Activated CD8-positive, alpha-beta T cell treated with anti-CD3 and anti-CD28 coated beads, Interleukin-2, amount 10 ng/mL, durations not matched to agents 7 days and 5 days (primary cell): ENCODE data around the gene PHKA2. TPM values are rescaled to one million over a fixed set of nuclear protein-coding genes. Genes with fewer than 3 reads are reported as not detected.
"Not testable (repeated sequence)": the region's sequence is repeated elsewhere in the genome, so short reads cannot be mapped to it uniquely, and the experiment has no call there.

Experiments used
- ATAC-seq: fragments of 150-1000 bp; cut with Tn5 transposase; one replicate; pipeline ENCODE4 v1.10.0; 2021; ENCODE audit warnings: moderate library complexity
- CTCF ChIA-PET: fragments of 350-600 bp; sonication (Branson Sonifier 250); formaldehyde crosslinking; loops from one replicate; lab custom pipeline; 2021; ENCODE audit warnings: antibody characterized with exemption; lab: Charles Lee
- POLR2A ChIA-PET: fragments of 350-600 bp; sonication (Branson Sonifier 250); formaldehyde crosslinking; loops from one replicate; lab custom pipeline; 2021; ENCODE audit warnings: antibody characterized with exemption; lab: Charles Lee
- DNase-seq: peaks from one replicate; pipeline ENCODE4 v3.0.0-alpha.2; 2020
- H3K27ac Mint-ChIP-seq: one replicate; pipeline ENCODE4 v1.8.0; 2021; ENCODE audit warnings: mild to moderate bottlenecking, mixed read lengths
- H3K27me3 Mint-ChIP-seq: one replicate; pipeline ENCODE4 v1.8.0; 2021; ENCODE audit warnings: low read depth, mixed read lengths
- H3K36me3 Mint-ChIP-seq: one replicate; pipeline ENCODE4 v1.8.0; 2021; ENCODE audit warnings: low read depth, mixed read lengths
- H3K4me1 Mint-ChIP-seq: one replicate; pipeline ENCODE4 v1.8.0; 2021; ENCODE audit warnings: low read depth, mixed read lengths
- H3K4me3 Mint-ChIP-seq: one replicate; pipeline ENCODE4 v1.8.0; 2021; ENCODE audit warnings: mild to moderate bottlenecking, mixed read lengths
- H3K9me3 Mint-ChIP-seq: one replicate; pipeline ENCODE4 v1.8.0; 2022; ENCODE audit warnings: mixed read lengths; ENCODE audit not compliant: insufficient read depth
- total RNA-seq, 2 experiments: library from RNA; stranded (reverse); gene quantifications; one replicate each; pipeline ENCODE4 v1.2.3, GENCODE V29; 2021

PHKA2 gene
- total RNA-seq: 10 to 100 TPM; 21.7 to 23.6 TPM

GRCh38 chrX:18983666-18984380 lies at the start of gene PHKA2:
PHKA2 (minus strand) TSS chrX:18984114; CDS start chrX:18983932, 182 bp downstream.
- Mint-ChIP-seq H3K27ac (peak within 1 kb of the TSS; percentile 91), H3K4me3 (peak within 1 kb of the TSS; percentile 85), H3K27me3 (no peaks in the 10 kb centered on the region), H3K9me3 (no peaks in the 10 kb centered on the region), H3K36me3 (no peaks in the 10 kb centered on the region), H3K4me1 (peaks cover 19% of the 10 kb centered on the region)
- ATAC-seq (peak; percentile 62), DNase-seq (no peak)
- ChIA-PET POLR2A (no interaction called here), CTCF (no interaction called here)

- CTCF ChIA-PET: no interaction called here
- Mint-ChIP-seq H3K4me3 (no peak overlapping the region), H3K27me3 (no peaks in the 10 kb centered on the region)
Observed at GRCh38 chrX:19030805-19031204, 46.9 kb upstream of the PHKA2 start.

GRCh38 chrX:19028560-19028959 lies 44.6 kb upstream of the PHKA2 start:
- no peaks in the 10 kb centered on the region for H3K36me3 Mint-ChIP-seq
- ChIA-PET POLR2A (no interaction called here), CTCF (no interaction called here)
- DNase-seq (no peak), ATAC-seq (no peak)
- H3K27me3 Mint-ChIP-seq: no peaks in the 10 kb centered on the region
- no peaks in the 10 kb centered on the region for H3K9me3 Mint-ChIP-seq
- no peaks in the 10 kb centered on the region for H3K4me1 Mint-ChIP-seq
- H3K4me3 Mint-ChIP-seq: no peak overlapping the region
- no peak overlapping the region for H3K27ac Mint-ChIP-seq

More at GRCh38 chrX:19030805-19031204, 46.9 kb upstream of the PHKA2 start:
- Mint-ChIP-seq H3K4me1 (no peaks in the 10 kb centered on the region), H3K27ac (no peak overlapping the region), H3K9me3 (no peaks in the 10 kb centered on the region), H3K36me3 (no peaks in the 10 kb centered on the region)
- ATAC-seq: no peak
- POLR2A ChIA-PET: no interaction called here
- DNase-seq: no peak

- ATAC-seq (no peak), DNase-seq (no peak)
- POLR2A ChIA-PET: no interaction called here
- CTCF ChIA-PET: no interaction called here
- Mint-ChIP-seq H3K9me3 (no peaks in the 10 kb centered on the region), H3K36me3 (no peaks in the 10 kb centered on the region), H3K4me3 (no peak overlapping the region), H3K27me3 (no peaks in the 10 kb centered on the region), H3K4me1 (no peaks in the 10 kb centered on the region), H3K27ac (no peak overlapping the region)
Observed at GRCh38 chrX:19024366-19024765, 40.5 kb upstream of the PHKA2 start.

GRCh38 chrX:19019996-19020395 lies 36.1 kb upstream of the PHKA2 start:
- H3K9me3 Mint-ChIP-seq: no peaks in the 10 kb centered on the region
- ChIA-PET CTCF (no interaction called here), POLR2A (no interaction called here)
- no peaks in the 10 kb centered on the region for H3K36me3 Mint-ChIP-seq
- no peak overlapping the region for H3K4me3 Mint-ChIP-seq
- ATAC-seq (no peak), DNase-seq (no peak)
- H3K27me3 Mint-ChIP-seq: no peaks in the 10 kb centered on the region
- H3K27ac Mint-ChIP-seq: no peak overlapping the region
- H3K4me1 Mint-ChIP-seq: no peaks in the 10 kb centered on the region

GRCh38 chrX:19017271-19017670 lies 33.4 kb upstream of the PHKA2 start:
- Mint-ChIP-seq H3K36me3 (no peaks in the 10 kb centered on the region), H3K27me3 (no peaks in the 10 kb centered on the region), H3K27ac (no peak overlapping the region), H3K9me3 (no peaks in the 10 kb centered on the region), H3K4me3 (no peak overlapping the region), H3K4me1 (no peaks in the 10 kb centered on the region)
- ChIA-PET CTCF (interaction anchor here (0.7 to 1.0 kb wide), 2 partner anchors 27 to 32 kb away, joined by 3 read pairs; no protein-coding TSS in a partner anchor), POLR2A (no interaction called here)
- ATAC-seq: no peak
- no peak for DNase-seq

GRCh38 chrX:19016614-19017013 lies 32.7 kb upstream of the PHKA2 start:
- H3K27me3 Mint-ChIP-seq, ATAC-seq, H3K4me1 Mint-ChIP-seq, POLR2A ChIA-PET, H3K36me3 Mint-ChIP-seq, DNase-seq, H3K9me3 Mint-ChIP-seq, H3K4me3 Mint-ChIP-seq, H3K27ac Mint-ChIP-seq: not testable (repeated sequence)
- CTCF ChIA-PET: interaction anchor here (0.7 kb wide), 1 partner anchor 27 kb away, joined by 3 read pairs; no protein-coding TSS in a partner anchor

- Mint-ChIP-seq H3K4me1 (no peaks in the 10 kb centered on the region), H3K27me3 (no peaks in the 10 kb centered on the region), H3K9me3 (no peaks in the 10 kb centered on the region), H3K36me3 (no peaks in the 10 kb centered on the region), H3K4me3 (no peak overlapping the region), H3K27ac (no peak overlapping the region)
- ATAC-seq (no peak), DNase-seq (no peak)
- POLR2A ChIA-PET: no interaction called here
- CTCF ChIA-PET: interaction anchor here (0.7 kb wide), 1 partner anchor 1228 kb away, joined by 3 read pairs; no protein-coding TSS in a partner anchor
Observed at GRCh38 chrX:19007868-19008267, 24.0 kb upstream of the PHKA2 start.

GRCh38 chrX:19007011-19007410 lies 23.1 kb upstream of the PHKA2 start:
- ATAC-seq: no peak
- Mint-ChIP-seq H3K9me3 (no peaks in the 10 kb centered on the region), H3K27me3 (no peaks in the 10 kb centered on the region), H3K4me3 (no peak overlapping the region), H3K36me3 (no peaks in the 10 kb centered on the region), H3K27ac (no peak overlapping the region), H3K4me1 (no peaks in the 10 kb centered on the region)
- ChIA-PET CTCF (no interaction called here), POLR2A (interaction anchor here (0.6 kb wide), 1 partner anchor 64 kb away, joined by 3 read pairs; no protein-coding TSS in a partner anchor)
- DNase-seq: no peak

GRCh38 chrX:19005909-19006308 lies 22.0 kb upstream of the PHKA2 start:
- H3K4me1 Mint-ChIP-seq: no peaks in the 10 kb centered on the region
- DNase-seq: no peak
- H3K27ac Mint-ChIP-seq: no peak overlapping the region
- ChIA-PET CTCF (no interaction called here), POLR2A (no interaction called here)
- H3K4me3 Mint-ChIP-seq: no peak overlapping the region
- no peaks in the 10 kb centered on the region for H3K9me3 Mint-ChIP-seq
- no peaks in the 10 kb centered on the region for H3K27me3 Mint-ChIP-seq
- H3K36me3 Mint-ChIP-seq: no peaks in the 10 kb centered on the region
- no peak for ATAC-seq

GRCh38 chrX:19003756-19004155 lies 19.8 kb upstream of the PHKA2 start:
- no peaks in the 10 kb centered on the region for H3K9me3 Mint-ChIP-seq
- ATAC-seq: no peak
- no peak overlapping the region for H3K27ac Mint-ChIP-seq
- no peak overlapping the region for H3K4me3 Mint-ChIP-seq
- CTCF ChIA-PET: no interaction called here
- H3K36me3 Mint-ChIP-seq: no peaks in the 10 kb centered on the region
- H3K27me3 Mint-ChIP-seq: no peaks in the 10 kb centered on the region
- no peaks in the 10 kb centered on the region for H3K4me1 Mint-ChIP-seq
- POLR2A ChIA-PET: no interaction called here
- no peak for DNase-seq

- Mint-ChIP-seq H3K4me3 (no peak overlapping the region), H3K36me3 (no peaks in the 10 kb centered on the region), H3K27me3 (peaks cover 2% of the 10 kb centered on the region), H3K9me3 (no peaks in the 10 kb centered on the region), H3K27ac (no peak overlapping the region), H3K4me1 (no peaks in the 10 kb centered on the region)
- no peak for ATAC-seq
- DNase-seq: no peak
- ChIA-PET POLR2A (no interaction called here), CTCF (no interaction called here)
Observed at GRCh38 chrX:18998653-18999052, 14.7 kb upstream of the PHKA2 start.
